GM12891 (cell line): Measurements from ENCODE around the gene TH.

Experiments
- PAX5 ChIP-seq: IDR thresholded peaks from 2 replicates; pipeline ENCODE4 v1.6.1; 2011; ENCODE audit warnings: low read length, moderate library complexity, mild to moderate bottlenecking; ENCODE audit not compliant: insufficient read depth, severe bottlenecking
- POLR2A ChIP-seq: IDR thresholded peaks from 2 replicates; pipeline ENCODE4 v1.6.1; 2011; ENCODE audit warnings: low read depth, low read length, control low read depth
- POLR2AphosphoS5 ChIP-seq: IDR thresholded peaks from 2 replicates; pipeline ENCODE4 v1.6.1; 2011; ENCODE audit warnings: low read depth, low read length, control low read depth
- POU2F2 ChIP-seq: IDR thresholded peaks from 2 replicates; pipeline ENCODE4 v1.6.1; 2011; ENCODE audit warnings: low read depth, mild to moderate bottlenecking, control low read depth, low read length, moderate library complexity
- SPI1 ChIP-seq: IDR thresholded peaks from 2 replicates; pipeline ENCODE4 v1.6.1; 2011; ENCODE audit warnings: low read depth, low read length, control low read depth
- TAF1 ChIP-seq: IDR thresholded peaks from 2 replicates; pipeline ENCODE4 v1.6.1; 2011; ENCODE audit warnings: low read depth, low read length, control low read depth

DNA sequence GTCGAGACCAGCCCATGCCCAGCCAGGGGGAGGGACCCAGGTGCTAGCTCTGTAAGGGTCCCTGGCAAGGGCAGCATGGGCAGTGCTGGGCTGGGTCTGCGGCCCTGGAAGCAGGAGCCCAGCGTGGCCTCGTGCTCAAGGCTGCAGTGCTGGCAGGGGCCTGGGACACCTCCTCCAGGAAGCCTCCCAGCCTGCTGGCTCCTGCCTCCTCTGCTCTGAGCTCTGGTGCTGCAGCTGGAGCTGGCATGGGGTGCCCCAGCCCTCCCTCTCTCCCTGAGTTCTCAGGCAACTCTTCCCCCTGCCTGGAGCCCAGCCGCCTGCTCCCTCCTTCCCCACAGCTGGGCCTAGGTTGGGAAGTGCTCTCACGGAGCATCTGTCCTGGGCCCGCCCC, 17.4 kb downstream of the TH start:
- TF ChIP-seq POLR2A: no peak
- no peak for TF ChIP-seq POLR2AphosphoS5
- no peak for TF ChIP-seq TAF1
- no peak for TF ChIP-seq POU2F2
- TF ChIP-seq PAX5: no peak
- TF ChIP-seq SPI1: no peak
